ENCODE measurements around the gene EMC6.

The EMC6 gene

DNA sequence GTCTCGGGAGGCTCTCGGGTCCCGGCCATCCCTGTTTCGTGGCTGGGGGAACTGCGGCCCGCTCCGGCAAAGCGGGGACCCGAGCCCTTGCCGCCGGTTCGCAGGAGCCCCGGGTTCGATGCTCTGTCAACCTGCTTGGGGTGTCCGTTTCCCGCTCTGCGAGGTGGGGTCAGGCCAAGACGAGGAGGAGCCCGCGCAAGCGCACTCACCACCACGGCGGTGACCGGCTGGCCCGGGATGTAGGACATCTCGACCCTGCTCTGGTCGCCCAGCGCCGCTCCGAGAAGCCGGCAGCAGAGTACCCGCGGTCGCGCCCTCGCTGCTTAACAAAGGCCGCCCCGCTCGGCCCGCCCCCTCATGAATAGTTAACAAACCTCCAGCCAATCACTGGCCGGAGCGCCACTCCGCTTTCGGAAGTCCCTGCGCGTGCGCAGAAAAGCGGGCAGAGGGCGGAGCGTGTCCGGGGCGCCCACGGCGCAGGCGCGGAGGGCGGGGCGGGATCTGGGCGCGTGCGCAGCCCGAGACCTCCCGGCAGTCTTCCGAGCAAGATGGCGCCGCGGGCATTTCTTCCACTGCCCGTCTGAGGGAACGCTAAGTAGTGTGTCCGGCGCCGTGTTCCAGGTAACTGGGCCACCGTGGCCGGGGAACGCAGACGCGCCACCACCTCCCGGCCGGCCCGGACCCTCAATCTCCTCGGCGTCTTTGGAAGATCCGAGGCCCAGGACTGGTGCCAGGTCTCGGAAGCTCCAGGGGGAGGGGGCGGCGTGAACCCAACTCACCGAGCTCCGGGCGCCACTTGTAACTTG, at the start of gene EMC6, which contains the start of gene TAX1BP3:
TSS of gene EMC6 (plus strand) at position 534 of the 806 bp plus-strand sequence. CDS start 335 bp downstream, outside the sequence.
TSS of gene TAX1BP3 (minus strand) at position 300 of the 806 bp plus-strand sequence. CDS start at position 248, 52 bp downstream.
- peak; percentile 99 for DNase-seq (ENCODE audit: low read depth)

DNA sequence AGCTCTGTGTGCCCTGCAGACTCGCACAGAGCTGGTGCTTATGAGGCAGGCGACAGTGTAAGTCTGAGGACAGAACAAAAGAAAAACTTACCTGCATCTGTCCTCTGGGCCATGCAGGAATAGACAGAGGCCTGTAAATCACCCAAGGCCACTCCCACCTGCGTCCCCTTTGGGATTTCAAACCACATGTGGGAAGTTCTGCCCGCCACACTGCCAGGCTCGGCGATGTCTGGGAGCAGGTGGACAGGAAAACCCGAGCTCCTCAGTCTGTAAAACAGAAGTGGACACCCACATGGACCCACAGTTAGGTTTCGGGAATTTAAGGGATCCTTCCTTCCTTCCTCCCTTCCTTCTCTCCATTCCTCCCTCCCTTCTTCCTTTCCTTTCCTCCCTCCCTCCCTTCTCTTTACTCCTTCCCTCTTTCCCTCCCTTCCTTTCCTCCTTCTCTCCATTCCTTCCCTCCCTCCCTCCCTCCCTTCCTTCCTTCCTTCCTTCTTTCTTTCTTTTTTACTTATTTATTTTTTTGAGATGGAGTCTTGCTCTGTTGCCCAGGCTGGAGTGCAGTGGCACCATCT, 47.4 kb upstream of the EMC6 start:
- no peak for DNase-seq (ENCODE audit: low read depth)

DNA sequence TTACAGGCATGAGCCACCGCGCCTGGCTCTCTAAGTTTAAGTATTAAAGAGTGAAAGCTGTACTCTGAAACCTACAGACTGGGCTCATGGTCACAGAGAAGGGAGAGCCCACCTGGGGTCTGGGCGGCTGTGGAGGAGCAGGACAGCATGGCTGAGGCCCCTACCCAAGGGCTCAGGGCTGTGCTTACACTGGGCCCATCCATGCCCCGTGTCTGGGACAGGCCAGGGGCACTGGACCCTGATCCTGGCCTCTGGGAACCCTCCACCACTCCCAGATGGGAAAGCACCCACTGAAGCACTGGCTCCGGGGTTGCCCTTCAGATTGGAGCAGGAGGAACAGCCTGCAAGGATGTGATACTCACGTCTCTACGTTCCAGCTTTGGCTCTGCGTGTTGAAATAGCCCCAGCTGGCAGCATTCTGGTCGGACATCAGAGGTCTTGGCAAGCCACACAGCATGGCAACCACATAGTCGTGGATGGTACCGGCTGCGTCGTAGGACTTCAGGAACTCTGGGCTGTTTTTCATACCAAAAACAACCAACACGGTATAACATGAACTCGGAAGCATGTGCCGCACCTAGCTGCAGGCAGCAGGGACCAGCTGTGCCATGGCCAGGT, 45.5 kb upstream of the EMC6 start:
- no peak for DNase-seq (ENCODE audit: low read depth)

DNA sequence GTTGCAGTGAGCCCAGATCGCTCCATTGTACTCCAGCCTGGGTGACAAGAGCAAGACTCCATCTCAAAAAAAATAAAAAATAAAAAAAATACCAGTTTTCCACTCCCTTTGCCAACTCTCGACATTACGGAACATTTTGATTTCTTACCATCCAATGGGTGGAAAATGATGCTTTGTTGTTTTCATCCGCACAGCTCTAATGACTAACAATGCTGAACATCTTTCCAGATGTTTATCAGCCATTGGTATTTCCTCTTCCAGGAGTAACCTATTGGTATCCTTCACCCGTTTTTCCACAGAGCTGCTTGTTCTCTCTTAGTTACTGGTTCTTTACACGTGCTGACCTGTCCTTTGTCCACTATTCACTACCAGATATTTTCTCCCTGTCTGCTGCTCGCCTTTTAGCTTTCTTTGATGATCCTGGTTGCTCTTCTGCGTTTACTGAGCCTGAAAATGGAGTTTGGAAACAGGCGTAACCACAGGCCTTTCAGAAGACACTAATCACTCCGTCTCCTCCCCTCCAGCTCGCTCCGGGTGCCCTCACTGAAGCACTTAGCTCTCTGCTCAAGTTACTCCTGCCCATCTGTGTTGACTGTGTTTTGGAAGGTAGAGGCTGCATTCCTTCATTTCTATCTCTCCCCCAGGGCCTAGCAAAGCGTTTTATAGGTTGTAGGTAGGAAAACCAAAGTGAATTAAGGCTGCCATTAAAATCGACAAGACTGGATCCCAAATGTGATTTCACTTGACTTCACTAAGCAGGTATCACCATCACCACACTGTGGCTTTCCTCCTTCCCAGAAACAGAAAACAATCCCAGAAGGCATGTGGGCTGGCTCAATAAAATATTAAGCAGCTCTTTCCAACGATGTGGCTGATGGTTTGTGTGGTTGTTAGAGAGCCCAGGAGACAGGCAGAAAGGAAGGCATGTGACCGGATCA, 41.5 kb upstream of the EMC6 start:
- no peak for DNase-seq (ENCODE audit: low read depth)

DNA sequence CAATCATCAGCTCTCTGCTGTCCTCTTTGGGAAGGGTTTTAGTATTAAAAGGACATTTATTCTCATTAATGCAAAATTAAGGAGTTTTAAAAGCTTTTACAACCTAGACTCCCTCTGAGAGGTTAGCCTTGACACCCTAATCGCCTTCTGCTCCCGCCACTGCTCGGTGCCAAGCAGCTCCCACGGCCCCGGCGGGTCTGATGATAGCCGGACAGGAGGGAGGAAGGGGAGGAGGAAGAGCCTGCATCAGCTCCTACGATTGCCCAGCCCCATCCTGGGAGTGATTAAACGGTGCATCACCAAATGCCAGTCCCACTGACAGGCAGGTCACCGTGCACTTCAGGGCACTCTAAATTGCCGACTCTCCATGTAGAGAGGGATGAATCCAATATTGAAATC, 40.8 kb upstream of the EMC6 start:
- DNase-seq (ENCODE audit: low read depth) = no peak

DNA sequence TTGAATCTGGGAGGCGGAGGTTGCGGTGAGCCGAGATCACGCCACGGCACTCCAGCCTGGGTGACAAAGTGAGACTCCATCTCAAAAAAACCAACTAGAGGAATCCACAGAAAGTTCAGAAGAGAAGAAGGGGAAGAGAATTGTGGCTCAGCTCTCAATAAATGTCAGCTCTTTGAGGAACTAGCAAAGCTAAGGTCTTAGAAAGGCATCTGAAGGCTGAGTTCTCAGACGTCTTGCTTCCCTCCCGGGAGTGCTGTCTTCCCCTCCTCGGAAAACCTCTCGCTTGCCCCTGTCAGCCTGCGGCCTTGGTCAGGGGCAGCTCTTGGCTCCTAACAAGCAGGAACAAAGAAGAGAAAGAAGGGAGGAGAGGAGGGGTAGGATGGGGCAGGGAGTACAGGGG, 37.8 kb upstream of the EMC6 start:
- no peak for DNase-seq (ENCODE audit: low read depth)

DNA sequence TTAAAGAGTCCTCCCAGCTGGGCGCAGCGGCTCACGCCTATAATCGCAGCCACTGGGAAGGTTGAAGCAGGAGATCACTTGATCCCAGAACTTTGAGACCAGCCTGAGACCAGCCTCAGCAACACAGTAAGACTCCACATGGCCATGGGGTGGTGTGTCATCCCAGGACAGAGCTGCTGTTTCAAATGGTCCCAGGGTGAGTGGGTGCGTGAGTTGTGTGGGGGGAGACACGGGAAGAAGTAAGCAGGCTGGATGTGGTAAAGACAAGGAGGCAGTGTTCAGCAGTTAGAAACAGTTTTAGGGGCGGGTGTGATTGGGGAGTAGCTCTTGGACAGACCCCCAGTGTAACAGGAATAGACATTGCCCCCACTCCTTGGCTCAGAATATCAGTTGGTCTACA, 36.3 kb upstream of the EMC6 start:
- DNase-seq (ENCODE audit: low read depth) = no peak

DNA sequence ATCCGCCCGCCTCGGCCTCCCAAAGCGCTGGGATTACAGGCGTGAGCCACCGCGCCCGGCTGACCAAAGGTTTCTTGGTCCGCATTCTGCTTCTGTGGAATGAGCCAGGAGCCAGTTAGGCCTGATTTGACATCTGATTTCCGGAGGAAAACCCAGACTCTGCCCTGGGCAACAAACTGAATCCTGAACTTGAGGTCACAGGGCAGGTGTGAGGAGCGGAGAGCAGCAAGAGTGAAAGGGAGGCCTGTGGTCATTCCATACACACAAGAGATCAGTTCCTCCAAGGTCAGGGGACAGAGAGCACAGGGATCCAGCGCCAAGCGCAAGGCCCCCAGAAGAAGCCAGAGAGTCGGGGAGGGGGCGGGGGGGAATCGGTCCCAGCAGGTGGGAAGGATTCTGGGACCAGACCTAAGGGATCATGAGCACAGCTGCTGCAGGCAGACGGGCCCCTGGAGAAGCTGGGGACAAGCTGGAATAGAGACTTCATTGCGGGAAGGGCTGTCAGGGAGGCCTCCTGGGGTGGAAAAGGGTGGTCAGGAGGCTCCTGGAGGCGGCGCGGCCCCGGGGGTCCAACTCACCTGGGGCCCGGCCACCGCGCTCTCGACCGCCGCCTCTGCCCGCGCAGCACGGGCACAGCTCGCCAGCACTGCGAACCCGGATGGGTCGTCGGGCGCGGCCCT, 33.0 kb upstream of the EMC6 start:
- DNase-seq (ENCODE audit: low read depth) = no peak

DNA sequence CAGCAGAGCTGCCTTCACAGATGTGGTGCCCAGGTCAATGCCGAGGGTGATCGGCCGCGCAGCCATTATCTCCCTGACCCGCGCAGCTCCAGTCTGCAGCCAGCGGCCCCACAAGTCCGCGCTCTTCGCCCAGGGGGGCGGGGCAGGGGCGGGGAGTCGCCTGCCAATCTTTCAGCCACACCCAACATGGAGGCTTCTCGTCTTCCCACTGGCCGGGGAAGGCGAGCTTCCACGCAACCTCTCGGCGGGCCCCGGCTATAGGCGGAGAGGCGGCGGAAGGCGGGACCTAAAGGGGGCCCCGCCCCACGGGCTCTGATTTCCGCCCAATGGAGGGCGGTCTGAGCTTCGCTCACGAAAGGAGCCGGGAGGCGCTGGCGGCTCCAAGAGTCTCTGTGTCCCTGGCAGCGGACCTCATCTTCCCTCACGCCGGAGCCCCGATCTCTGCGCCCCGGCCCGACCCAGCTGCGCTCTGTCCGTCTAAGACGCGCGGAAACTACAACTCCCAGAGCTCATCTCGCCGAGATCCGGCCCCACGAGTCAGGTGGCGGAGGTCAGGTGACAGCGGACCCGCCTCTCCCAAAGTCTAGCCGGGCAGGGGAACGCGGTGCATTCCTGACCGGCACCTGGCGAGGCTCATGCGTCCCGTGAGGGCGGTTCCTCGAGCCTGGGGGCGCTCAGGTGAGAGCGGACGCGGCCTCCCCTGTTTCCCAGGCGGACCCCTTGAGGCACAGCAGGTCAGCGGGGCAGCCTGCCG, 32.3 kb upstream of the EMC6 start, which contains the start of the genes CTNS and SHPK:
TSS of gene CTNS (plus strand) at position 607 of the 754 bp plus-strand sequence. CDS start 3,447 bp downstream, outside the sequence.
TSS of gene SHPK (minus strand) at position 97 of the 754 bp plus-strand sequence. CDS start at position 66, 31 bp downstream.
- DNase-seq (ENCODE audit: low read depth) = peak; percentile 90

DNA sequence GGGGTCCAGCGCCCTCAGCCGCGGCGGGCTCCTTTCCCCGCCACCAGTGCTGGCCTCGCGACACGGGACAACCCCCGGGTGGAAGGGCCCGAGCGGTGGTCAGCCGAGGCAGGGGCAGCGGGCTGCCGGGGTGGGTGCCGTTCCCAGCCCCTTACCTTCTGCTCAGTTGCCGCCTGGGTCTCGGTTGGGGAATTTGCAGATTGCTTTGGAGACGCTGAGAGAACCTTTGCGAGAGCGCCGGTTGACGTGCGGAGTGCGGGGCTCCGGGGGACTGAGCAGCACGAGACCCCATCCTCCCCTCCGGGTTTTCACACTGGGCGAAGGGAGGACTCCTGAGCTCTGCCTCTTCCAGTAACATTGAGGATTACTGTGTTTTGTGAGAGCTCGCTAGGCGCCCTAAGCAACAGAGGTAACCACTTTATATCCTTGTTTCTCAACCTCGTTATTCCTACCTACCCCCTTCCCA, 31.7 kb upstream of the EMC6 start:
- no peak for DNase-seq (ENCODE audit: low read depth)

DNA sequence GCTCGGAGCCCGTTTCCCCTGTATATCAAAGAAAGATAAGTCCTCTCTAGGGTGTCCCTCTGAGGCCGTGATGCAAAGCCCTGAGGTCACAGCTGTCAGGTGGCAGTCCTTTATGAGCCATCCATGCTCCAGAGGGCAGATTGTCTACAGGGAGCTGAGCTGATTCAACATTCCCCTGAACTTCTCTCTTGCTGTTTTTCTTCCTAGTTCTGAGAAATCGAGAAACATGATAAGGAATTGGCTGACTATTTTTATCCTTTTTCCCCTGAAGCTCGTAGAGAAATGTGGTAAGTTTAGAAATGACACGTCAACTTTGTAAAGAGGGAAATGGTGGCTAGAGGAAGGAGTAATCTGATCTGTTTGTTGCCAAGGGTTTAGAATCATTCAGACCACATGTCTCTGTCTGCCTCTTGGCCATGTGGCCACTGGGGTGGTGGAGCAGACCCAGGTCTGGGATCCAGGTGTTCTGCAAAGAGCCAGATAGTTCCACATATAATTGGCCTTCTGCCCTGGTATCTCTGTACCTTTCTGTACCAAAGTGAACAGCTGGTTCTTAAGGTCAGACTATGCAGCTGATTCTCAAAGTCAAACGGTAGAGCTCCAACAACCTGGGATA, 28.5 kb upstream of the EMC6 start:
- DNase-seq (ENCODE audit: low read depth) = no peak

DNA sequence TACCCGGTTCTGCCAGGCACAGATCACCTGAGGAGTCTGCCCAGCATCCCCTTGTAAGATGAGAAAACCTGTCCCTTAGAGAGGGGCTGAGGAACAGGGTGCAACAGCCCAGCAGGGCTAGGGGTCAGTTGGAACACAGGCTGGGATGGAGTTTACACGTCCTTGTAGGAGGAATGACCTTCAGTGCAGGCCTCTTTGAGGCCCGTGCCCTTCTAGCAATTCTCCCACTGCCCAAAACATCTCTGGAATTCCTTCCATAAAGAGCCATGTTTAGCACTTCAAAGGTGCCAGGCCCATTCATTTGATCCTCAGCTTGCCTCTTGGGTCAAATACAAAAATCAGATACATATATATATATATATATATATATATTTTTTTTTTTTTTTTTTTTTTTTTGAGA, 27.6 kb upstream of the EMC6 start:
- DNase-seq (ENCODE audit: low read depth) = no peak

DNA sequence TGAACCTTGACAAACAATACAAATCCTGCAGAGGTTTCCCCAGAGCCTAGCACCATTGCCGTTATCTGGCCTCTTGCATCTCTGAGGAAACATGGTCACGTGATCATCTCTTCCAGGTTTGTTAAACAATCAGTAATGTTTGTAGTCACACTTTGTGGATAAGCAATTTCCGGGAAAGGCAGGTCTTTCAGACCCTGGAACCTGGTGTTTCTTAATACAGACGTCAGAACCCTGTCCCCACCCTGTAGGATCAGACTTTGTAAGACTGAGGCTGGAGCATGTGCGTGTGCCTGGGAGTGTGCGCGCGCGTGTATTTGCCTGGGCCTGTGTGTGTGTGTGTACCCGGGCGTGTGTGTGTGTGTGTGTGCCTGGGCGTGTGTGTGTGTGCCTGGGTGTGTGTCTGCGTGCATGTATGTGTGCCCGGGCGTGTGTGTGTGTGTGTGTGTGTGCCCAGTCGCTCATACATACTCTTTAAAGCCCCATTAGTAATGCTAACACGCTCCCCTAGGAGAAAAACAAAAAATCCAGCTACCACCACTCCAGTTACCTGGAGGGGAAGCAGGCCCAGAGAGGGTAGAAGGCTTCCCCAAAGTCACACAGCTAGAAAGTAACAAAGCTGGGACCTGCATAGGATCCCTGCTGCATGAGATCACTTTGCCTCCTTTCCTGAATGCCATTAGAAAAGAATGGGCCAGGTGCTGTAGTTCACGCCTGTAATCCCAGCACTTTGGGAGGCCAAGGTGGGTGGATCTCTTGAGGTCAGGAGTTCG, 26.7 kb upstream of the EMC6 start:
- no peak for DNase-seq (ENCODE audit: low read depth)

DNA sequence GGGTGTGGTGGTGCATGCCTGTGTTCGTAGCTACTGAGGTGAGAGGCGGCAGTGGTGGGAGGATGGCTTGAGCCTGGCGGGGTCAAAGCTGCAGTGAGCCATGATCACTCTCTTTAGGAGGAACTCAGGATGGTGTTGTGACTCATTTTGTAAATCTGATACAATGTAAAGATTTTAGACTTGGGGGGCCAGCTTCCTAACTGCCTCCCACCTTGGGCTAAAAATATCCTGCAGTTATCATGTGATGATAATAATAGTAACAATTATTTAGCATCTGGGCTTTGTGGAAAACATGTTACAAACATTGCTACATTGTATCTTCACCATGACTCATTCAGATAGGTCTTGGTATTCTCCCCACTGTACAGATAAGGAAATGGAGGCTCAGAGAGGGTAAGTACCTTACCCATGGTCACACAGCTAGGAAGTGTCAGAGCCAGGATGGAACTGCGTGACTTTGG, 24.7 kb upstream of the EMC6 start:
- no peak for DNase-seq (ENCODE audit: low read depth)

DNA sequence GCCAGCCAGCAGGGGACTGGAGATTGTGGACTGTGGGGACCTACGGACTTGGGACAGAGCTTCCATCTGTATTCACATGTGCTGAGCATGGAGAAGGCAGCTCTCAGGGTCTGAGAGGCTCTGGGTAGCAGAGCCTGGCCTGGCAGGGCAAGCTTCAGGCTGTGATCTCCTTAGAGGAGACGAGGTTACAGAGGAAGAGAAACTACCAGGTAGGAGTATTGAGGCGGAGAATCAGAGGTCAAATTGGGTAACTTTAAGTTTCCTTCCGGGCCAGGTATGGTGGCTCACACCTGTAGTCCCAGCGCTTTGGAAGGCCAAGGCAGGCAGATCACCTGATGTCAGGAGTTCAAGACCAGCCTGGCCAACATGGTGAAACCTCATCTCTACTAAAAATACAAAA, 23.3 kb upstream of the EMC6 start:
- no peak for DNase-seq (ENCODE audit: low read depth)

DNA sequence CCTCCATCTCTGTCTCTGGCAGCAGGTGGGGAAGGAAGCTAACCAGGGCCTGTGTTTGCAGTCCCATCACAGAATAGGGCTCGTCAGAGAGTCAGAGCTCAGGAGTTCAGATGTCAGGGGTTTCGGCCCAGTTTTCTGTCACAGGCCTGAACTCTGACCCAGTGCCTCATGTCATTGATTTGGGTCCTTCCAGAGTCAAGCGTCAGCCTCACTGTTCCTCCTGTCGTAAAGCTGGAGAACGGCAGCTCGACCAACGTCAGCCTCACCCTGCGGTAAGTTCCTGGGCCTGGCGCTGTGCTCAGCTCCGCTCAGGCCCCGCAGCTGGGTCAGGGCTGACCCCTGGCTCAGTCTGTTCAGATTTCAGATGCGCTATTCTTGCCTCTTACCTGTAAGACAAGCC, 21.4 kb upstream of the EMC6 start:
- DNase-seq (ENCODE audit: low read depth) = no peak

DNA sequence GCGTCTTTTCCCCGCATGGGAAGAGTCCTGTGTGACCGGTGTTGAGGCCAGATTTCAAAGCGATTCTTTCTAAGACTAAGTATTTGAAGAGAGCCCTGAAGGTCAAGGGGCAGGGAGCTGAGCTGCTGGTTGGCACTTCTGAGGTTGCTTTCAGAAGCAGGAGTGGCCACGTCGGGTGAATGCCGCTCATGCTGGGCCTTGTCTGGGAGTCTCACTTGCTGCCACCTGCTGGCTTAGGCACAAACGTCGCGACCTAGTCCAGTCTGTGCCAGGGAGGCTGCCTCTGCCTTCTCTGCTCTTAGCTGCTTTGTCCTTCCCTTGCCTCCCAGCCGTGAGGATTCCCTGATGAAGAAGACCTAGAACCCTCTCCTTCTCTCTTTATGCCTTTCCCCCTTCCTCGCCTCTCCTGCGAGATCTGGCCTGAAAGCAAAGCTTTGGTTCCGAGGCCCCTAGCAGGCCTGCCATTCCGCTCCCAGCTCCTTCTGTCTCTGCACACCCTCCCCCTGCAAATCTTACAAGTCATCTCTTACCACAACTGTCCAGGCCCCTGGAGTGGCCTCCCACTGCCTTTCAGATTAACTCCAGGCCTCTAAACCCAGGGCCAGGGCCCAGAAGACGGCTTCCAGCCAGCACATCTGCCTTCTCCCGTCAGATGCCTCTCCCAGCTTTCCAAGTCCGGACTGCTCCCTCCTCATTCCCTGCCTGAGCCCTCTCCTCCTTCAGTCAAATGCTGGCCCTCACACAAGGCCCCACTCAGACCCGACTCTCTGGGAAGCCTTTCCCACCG, 20.6 kb upstream of the EMC6 start:
- no peak for DNase-seq (ENCODE audit: low read depth)

DNA sequence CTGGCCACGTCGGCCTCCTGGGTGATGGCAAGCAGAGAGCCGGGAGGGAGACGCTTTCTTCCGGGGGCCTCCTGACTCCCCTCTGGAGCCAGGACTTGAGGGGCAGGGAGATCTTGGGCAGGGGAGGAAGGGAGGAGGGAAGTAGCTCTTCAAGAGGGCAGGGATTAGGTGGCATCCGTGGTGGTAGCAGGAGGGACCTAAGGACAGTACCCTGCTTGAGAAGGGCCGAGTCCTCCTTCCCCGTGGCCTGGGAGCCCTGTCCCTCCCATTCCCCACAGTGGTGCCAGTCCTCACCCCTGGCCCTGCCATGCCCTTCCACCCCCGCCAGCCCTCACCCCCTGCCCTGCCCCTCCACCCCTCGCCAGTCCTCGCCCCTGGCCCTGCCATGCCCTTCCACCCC, 12.8 kb upstream of the EMC6 start:
- no peak for DNase-seq (ENCODE audit: low read depth)
